GM23338 (cell line): ENCODE results near the gene TRIOBP. TPM values are rescaled to one million over a fixed set of nuclear protein-coding genes. Genes with fewer than 3 reads are reported as not detected.

ENCODE experiments used
- ATAC-seq: fragments of 200-7000 bp; cut with Tn5 transposase; 3 replicates; pipeline ENCODE4 v1.9.1; 2020
- DNase-seq: peaks from one replicate; pipeline ENCODE4 v3.0.0-alpha.2; 2015; ENCODE audit warnings: low spot score
- H2AFZ ChIP-seq: fragments of 200-600 bp; sonication (generic); 2 replicates; pipeline ENCODE4 v1.8.0; 2016; ENCODE audit warnings: antibody characterized with exemption, mild to moderate bottlenecking, moderate library complexity
- H3F3A ChIP-seq: fragments of 200-600 bp; sonication (generic); replicated peaks from 2 replicates; pipeline ENCODE4 v1.8.0; 2017; ENCODE audit warnings: antibody characterized with exemption, mixed run types, low read depth
- H3K27ac ChIP-seq: fragments of 200-600 bp; sonication (generic); 2 replicates; pipeline ENCODE4 v1.6.1; 2016; ENCODE audit warnings: low read depth
- H3K27me3 ChIP-seq: fragments of 200-600 bp; sonication (generic); 2 replicates; pipeline ENCODE4 v1.8.0; 2016; ENCODE audit warnings: mild to moderate bottlenecking, mixed run types, moderate library complexity; ENCODE audit not compliant: insufficient read depth
- H3K36me3 ChIP-seq: fragments of 200-600 bp; sonication (generic); 2 replicates; pipeline ENCODE4 v1.8.0; 2016; ENCODE audit warnings: mild to moderate bottlenecking; ENCODE audit not compliant: insufficient read depth
- H3K4me1 ChIP-seq: fragments of 200-600 bp; sonication (generic); 2 replicates; pipeline ENCODE4 v1.8.0; 2016; ENCODE audit warnings: mild to moderate bottlenecking, moderate library complexity; ENCODE audit not compliant: insufficient read depth
- H3K4me2 ChIP-seq: fragments of 200-600 bp; sonication (generic); 2 replicates; pipeline ENCODE4 v1.7.1; 2017; ENCODE audit warnings: mixed run types
- H3K4me3 ChIP-seq: fragments of 200-600 bp; sonication (generic); 2 replicates; pipeline ENCODE4 v1.6.1; 2016; ENCODE audit warnings: mixed run types
- H3K79me2 ChIP-seq: fragments of 200-600 bp; sonication (generic); replicated peaks from 2 replicates; pipeline ENCODE4 v1.8.0; 2017; ENCODE audit warnings: mild to moderate bottlenecking; ENCODE audit not compliant: insufficient read depth
- H3K9me2 ChIP-seq: fragments of 200-600 bp; sonication (generic); 2 replicates; pipeline ENCODE4 v1.8.0; 2017; ENCODE audit not compliant: insufficient read depth
- H4K20me1 ChIP-seq: fragments of 200-600 bp; sonication (generic); replicated peaks from 2 replicates; pipeline ENCODE4 v1.8.0; 2017; ENCODE audit warnings: mild to moderate bottlenecking; ENCODE audit not compliant: insufficient read depth
- H3K27ac Mint-ChIP-seq: 2 replicates; pipeline ENCODE4 v1.8.0; 2020; ENCODE audit warnings: inconsistent platforms, mild to moderate bottlenecking, moderate library complexity, mixed read lengths
- H3K27me3 Mint-ChIP-seq: 3 replicates; pipeline ENCODE4 v1.8.0; 2022; ENCODE audit warnings: low read depth, mild to moderate bottlenecking, moderate library complexity, mixed read lengths, inconsistent platforms; ENCODE audit not compliant: insufficient read depth, poor library complexity
- H3K36me3 Mint-ChIP-seq: 3 replicates; pipeline ENCODE4 v1.8.0; 2021; ENCODE audit warnings: low read depth, mild to moderate bottlenecking, inconsistent platforms, moderate library complexity, mixed read lengths
- H3K4me1 Mint-ChIP-seq: 3 replicates; pipeline ENCODE4 v1.8.0; 2020; ENCODE audit warnings: mild to moderate bottlenecking, inconsistent platforms, mixed read lengths
- H3K4me3 Mint-ChIP-seq: 3 replicates; pipeline ENCODE4 v1.8.0; 2021; ENCODE audit warnings: moderate library complexity, mild to moderate bottlenecking, inconsistent platforms, mixed read lengths
- H3K9me3 Mint-ChIP-seq: 3 replicates; pipeline ENCODE4 v1.8.0; 2020; ENCODE audit warnings: moderate library complexity, mild to moderate bottlenecking, inconsistent platforms, mixed read lengths
- CREB1 ChIP-seq: fragments of 250-450 bp; sonication (Bioruptor Pico); IDR thresholded peaks from 2 replicates; pipeline ENCODE4 v1.5.0; 2020; ENCODE audit warnings: low read depth, mild to moderate bottlenecking, moderate library complexity
- EZH2 ChIP-seq: fragments of 200-600 bp; sonication (generic); IDR thresholded peaks from one replicate; pipeline ENCODE4 v1.8.0; 2017; ENCODE audit warnings: antibody characterized with exemption, mild to moderate bottlenecking, low read depth; ENCODE audit not compliant: unreplicated experiment
- EZH2phosphoT487 ChIP-seq: fragments of 200-600 bp; sonication (generic); IDR thresholded peaks from one replicate; pipeline ENCODE4 v1.8.1; 2018; ENCODE audit warnings: antibody characterized with exemption; ENCODE audit not compliant: unreplicated experiment
- JUNB ChIP-seq: IDR thresholded peaks from one replicate; pipeline ENCODE4 v1.6.1; 2016; ENCODE audit warnings: antibody characterized with exemption; ENCODE audit not compliant: unreplicated experiment
- NANOG ChIP-seq: IDR thresholded peaks from 2 replicates; pipeline ENCODE4 v1.6.1; 2016; ENCODE audit warnings: antibody characterized with exemption, borderline replicate concordance
- STAT1 ChIP-seq: IDR thresholded peaks from one replicate; pipeline ENCODE4 v1.6.1; 2016; ENCODE audit warnings: antibody characterized with exemption; ENCODE audit not compliant: unreplicated experiment
- ZNF114 ChIP-seq: fragments of 250-450 bp; sonication (Bioruptor Pico); IDR thresholded peaks from 2 replicates; pipeline ENCODE4 v1.5.0; 2020; ENCODE audit warnings: mild to moderate bottlenecking, moderate library complexity
- ZNF331 ChIP-seq: fragments of 250-450 bp; sonication (Bioruptor Pico); IDR thresholded peaks from 2 replicates; pipeline ENCODE4 v1.5.0; 2020; ENCODE audit warnings: low read depth, mild to moderate bottlenecking, moderate library complexity
- polyA plus RNA-seq: library from polyadenylated mRNA; unstranded; fragments of >200 nt; fragmentation: Nextera tagmentation; extraction: Ambion mirVana; gene quantifications from 2 replicates; pipeline ENCODE4 v1.2.1, GENCODE V29; 2016
- total RNA-seq: library from RNA; depleted of rRNA; stranded (reverse); fragments of >200 nt; shearing (Covaris generic); gene quantifications from 2 replicates; pipeline ENCODE4 v1.2.3, GENCODE V29; 2014
- TF ChIP-seq, protein P1 (sequence below): fragments of 250-450 bp; sonication (Bioruptor Pico); IDR thresholded peaks from 2 replicates; pipeline ENCODE4 v1.5.0; 2020; ENCODE audit warnings: mild to moderate bottlenecking, moderate library complexity
- TF ChIP-seq, protein P2 (sequence below): IDR thresholded peaks from 2 replicates; pipeline ENCODE4 v1.6.1; 2016; ENCODE audit warnings: antibody characterized with exemption
- TF ChIP-seq, protein P3 (sequence below): IDR thresholded peaks from one replicate; pipeline ENCODE4 v1.6.1; 2018; ENCODE audit warnings: antibody characterized with exemption; ENCODE audit not compliant: unreplicated experiment
- TF ChIP-seq, protein P4 (sequence below), 2 experiments: fragments of 200-600 bp in 1 of 2; sonication (generic) in 1 of 2; conservative IDR thresholded peaks; 2 replicates each; pipeline versions ENCODE4 v1.5.1 to v1.6.1; 2016 to 2017; ENCODE audit warnings: antibody characterized with exemption in 2 of 2, low read depth in 2 of 2, mild to moderate bottlenecking in 2 of 2, moderate library complexity in 1 of 2

TRIOBP gene
- total and polyA plus RNA-seq, 2 experiments from 2014 or later, result 21.4 to 48.4 TPM

DNA sequence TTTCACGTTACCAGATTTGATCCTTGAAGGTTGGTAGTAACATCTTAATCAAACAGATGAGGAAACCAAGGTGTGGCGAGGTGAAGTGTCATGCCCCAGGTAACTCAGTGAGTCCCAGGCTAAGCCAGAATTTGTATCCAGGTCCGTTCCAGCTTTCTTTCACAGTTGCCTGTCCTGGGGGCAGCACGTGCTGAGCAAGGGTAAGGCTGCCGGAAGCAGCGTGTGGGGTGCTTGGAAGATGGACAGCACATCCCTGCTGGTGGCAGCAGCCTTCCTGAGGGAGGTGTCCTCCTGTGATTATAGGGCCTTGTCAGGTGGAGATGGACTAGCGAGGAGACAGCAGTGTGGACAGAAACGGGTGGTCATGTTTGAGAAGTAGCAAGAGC, 50.9 kb downstream of the TRIOBP start (continued):
- TF ChIP-seq, protein P1, sequence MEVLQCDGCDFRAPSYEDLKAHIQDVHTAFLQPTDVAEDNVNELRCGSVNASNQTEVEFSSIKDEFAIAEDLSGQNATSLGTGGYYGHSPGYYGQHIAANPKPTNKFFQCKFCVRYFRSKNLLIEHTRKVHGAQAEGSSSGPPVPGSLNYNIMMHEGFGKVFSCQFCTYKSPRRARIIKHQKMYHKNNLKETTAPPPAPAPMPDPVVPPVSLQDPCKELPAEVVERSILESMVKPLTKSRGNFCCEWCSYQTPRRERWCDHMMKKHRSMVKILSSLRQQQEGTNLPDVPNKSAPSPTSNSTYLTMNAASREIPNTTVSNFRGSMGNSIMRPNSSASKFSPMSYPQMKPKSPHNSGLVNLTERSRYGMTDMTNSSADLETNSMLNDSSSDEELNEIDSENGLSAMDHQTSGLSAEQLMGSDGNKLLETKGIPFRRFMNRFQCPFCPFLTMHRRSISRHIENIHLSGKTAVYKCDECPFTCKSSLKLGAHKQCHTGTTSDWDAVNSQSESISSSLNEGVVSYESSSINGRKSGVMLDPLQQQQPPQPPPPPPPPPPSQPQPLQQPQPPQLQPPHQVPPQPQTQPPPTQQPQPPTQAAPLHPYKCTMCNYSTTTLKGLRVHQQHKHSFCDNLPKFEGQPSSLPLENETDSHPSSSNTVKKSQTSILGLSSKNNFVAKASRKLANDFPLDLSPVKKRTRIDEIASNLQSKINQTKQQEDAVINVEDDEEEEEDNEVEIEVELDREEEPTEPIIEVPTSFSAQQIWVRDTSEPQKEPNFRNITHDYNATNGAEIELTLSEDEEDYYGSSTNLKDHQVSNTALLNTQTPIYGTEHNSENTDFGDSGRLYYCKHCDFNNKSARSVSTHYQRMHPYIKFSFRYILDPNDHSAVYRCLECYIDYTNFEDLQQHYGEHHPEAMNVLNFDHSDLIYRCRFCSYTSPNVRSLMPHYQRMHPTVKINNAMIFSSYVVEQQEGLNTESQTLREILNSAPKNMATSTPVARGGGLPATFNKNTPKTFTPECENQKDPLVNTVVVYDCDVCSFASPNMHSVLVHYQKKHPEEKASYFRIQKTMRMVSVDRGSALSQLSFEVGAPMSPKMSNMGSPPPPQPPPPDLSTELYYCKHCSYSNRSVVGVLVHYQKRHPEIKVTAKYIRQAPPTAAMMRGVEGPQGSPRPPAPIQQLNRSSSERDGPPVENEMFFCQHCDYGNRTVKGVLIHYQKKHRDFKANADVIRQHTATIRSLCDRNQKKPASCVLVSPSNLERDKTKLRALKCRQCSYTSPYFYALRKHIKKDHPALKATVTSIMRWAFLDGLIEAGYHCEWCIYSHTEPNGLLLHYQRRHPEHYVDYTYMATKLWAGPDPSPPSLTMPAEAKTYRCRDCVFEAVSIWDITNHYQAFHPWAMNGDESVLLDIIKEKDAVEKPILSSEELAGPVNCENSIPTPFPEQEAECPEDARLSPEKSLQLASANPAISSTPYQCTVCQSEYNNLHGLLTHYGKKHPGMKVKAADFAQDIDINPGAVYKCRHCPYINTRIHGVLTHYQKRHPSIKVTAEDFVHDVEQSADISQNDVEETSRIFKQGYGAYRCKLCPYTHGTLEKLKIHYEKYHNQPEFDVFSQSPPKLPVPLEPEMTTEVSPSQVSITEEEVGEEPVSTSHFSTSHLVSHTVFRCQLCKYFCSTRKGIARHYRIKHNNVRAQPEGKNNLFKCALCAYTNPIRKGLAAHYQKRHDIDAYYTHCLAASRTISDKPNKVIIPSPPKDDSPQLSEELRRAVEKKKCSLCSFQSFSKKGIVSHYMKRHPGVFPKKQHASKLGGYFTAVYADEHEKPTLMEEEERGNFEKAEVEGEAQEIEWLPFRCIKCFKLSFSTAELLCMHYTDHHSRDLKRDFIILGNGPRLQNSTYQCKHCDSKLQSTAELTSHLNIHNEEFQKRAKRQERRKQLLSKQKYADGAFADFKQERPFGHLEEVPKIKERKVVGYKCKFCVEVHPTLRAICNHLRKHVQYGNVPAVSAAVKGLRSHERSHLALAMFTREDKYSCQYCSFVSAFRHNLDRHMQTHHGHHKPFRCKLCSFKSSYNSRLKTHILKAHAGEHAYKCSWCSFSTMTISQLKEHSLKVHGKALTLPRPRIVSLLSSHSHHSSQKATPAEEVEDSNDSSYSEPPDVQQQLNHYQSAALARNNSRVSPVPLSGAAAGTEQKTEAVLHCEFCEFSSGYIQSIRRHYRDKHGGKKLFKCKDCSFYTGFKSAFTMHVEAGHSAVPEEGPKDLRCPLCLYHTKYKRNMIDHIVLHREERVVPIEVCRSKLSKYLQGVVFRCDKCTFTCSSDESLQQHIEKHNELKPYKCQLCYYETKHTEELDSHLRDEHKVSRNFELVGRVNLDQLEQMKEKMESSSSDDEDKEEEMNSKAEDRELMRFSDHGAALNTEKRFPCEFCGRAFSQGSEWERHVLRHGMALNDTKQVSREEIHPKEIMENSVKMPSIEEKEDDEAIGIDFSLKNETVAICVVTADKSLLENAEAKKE (CRISPR knock-in tag), result no peak

GRCh38 chr22:37748659-37749058, 51.8 kb downstream of the TRIOBP start:
- Histone ChIP-seq H3F3A (peaks cover 12% of the 10 kb centered on the region), H3K9me2 (no peaks in the 10 kb centered on the region), H3K27me3 (peaks cover 19% of the 10 kb centered on the region), H4K20me1 (no peaks in the 10 kb centered on the region; the same call in 1 of the 2 replicates), H3K79me2 (no peaks in the 10 kb centered on the region), H3K4me3 (no peak overlapping the region), H3K4me2 (no peak overlapping the region), H2AFZ (no peak overlapping the region), H3K27ac (no peak overlapping the region), H3K4me1 (peaks cover 10% of the 10 kb centered on the region; the same call in 1 of the 2 replicates), H3K36me3 (no peaks in the 10 kb centered on the region)
- Mint-ChIP-seq H3K27me3 (peaks cover 34% of the 10 kb centered on the region), H3K9me3 (no peaks in the 10 kb centered on the region), H3K4me1 (peaks cover 31% of the 10 kb centered on the region), H3K36me3 (peaks cover 9% of the 10 kb centered on the region; the same call in 2 of the 3 replicates), H3K27ac (no peak overlapping the region; the same call in 1 of the 2 replicates), H3K4me3 (no peak overlapping the region)
- DNase-seq, result no peak
- no peak for TF ChIP-seq ZNF114 (CRISPR knock-in tag)
- no peak for TF ChIP-seq ZNF331 (CRISPR knock-in tag)
- TF ChIP-seq EZH2, result no peak
- TF ChIP-seq, protein P2, sequence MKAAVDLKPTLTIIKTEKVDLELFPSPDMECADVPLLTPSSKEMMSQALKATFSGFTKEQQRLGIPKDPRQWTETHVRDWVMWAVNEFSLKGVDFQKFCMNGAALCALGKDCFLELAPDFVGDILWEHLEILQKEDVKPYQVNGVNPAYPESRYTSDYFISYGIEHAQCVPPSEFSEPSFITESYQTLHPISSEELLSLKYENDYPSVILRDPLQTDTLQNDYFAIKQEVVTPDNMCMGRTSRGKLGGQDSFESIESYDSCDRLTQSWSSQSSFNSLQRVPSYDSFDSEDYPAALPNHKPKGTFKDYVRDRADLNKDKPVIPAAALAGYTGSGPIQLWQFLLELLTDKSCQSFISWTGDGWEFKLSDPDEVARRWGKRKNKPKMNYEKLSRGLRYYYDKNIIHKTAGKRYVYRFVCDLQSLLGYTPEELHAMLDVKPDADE, result no peak
- TF ChIP-seq EZH2phosphoT487, result no peak
- TF ChIP-seq JUNB, result no peak
- TF ChIP-seq, protein P3, sequence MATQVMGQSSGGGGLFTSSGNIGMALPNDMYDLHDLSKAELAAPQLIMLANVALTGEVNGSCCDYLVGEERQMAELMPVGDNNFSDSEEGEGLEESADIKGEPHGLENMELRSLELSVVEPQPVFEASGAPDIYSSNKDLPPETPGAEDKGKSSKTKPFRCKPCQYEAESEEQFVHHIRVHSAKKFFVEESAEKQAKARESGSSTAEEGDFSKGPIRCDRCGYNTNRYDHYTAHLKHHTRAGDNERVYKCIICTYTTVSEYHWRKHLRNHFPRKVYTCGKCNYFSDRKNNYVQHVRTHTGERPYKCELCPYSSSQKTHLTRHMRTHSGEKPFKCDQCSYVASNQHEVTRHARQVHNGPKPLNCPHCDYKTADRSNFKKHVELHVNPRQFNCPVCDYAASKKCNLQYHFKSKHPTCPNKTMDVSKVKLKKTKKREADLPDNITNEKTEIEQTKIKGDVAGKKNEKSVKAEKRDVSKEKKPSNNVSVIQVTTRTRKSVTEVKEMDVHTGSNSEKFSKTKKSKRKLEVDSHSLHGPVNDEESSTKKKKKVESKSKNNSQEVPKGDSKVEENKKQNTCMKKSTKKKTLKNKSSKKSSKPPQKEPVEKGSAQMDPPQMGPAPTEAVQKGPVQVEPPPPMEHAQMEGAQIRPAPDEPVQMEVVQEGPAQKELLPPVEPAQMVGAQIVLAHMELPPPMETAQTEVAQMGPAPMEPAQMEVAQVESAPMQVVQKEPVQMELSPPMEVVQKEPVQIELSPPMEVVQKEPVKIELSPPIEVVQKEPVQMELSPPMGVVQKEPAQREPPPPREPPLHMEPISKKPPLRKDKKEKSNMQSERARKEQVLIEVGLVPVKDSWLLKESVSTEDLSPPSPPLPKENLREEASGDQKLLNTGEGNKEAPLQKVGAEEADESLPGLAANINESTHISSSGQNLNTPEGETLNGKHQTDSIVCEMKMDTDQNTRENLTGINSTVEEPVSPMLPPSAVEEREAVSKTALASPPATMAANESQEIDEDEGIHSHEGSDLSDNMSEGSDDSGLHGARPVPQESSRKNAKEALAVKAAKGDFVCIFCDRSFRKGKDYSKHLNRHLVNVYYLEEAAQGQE, result no peak
- TF ChIP-seq, protein P4, sequence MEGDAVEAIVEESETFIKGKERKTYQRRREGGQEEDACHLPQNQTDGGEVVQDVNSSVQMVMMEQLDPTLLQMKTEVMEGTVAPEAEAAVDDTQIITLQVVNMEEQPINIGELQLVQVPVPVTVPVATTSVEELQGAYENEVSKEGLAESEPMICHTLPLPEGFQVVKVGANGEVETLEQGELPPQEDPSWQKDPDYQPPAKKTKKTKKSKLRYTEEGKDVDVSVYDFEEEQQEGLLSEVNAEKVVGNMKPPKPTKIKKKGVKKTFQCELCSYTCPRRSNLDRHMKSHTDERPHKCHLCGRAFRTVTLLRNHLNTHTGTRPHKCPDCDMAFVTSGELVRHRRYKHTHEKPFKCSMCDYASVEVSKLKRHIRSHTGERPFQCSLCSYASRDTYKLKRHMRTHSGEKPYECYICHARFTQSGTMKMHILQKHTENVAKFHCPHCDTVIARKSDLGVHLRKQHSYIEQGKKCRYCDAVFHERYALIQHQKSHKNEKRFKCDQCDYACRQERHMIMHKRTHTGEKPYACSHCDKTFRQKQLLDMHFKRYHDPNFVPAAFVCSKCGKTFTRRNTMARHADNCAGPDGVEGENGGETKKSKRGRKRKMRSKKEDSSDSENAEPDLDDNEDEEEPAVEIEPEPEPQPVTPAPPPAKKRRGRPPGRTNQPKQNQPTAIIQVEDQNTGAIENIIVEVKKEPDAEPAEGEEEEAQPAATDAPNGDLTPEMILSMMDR (conservative IDR thresholded peaks at IDR 0.05; ENCODE audit: low read depth in 2 of 2), result no peak
- no peak for TF ChIP-seq STAT1
- no peak for TF ChIP-seq NANOG
- no peak for TF ChIP-seq CREB1 (CRISPR knock-in tag)
- no peak for ATAC-seq
